Esophagus muscularis mucosa (tissue), 4 donors: Measurements from ENCODE around the gene CCNY. TPM values are rescaled to one million over a fixed set of nuclear protein-coding genes. Genes with fewer than 3 reads are reported as not detected.

ENCODE experiments used
- DNase-seq: peaks from one replicate; pipeline ENCODE4 v3.0.0-alpha.2; 2017; ENCODE audit errors: extremely low spot score
- H3K27ac ChIP-seq, 4 donors: fragments of 200-600 bp; sonication (generic); replicated peaks in 1 of 4; 1 replicate in 3 of 4; 2 replicates in 1 of 4; pipeline ENCODE4 v1.5.1; 2016 to 2019; ENCODE audit warnings: mild to moderate bottlenecking in 1 of 4
- H3K27me3 ChIP-seq, 4 donors: fragments of 200-600 bp; sonication (generic); one replicate each; pipeline versions ENCODE4 v1.5.1 to v1.6.0; 2016 to 2019
- H3K36me3 ChIP-seq, 4 donors: fragments of 200-600 bp; sonication (generic); one replicate each; pipeline ENCODE4 v1.5.1; 2016 to 2019
- H3K4me1 ChIP-seq, 4 donors: fragments of 200-600 bp; sonication (generic); one replicate each; pipeline ENCODE4 v1.5.1; 2016 to 2019
- H3K4me3 ChIP-seq, 4 donors: fragments of 200-600 bp; sonication (generic); 1 replicate in 2 of 4; 2 replicates in 2 of 4; pipeline ENCODE4 v1.5.1; 2016 to 2019; ENCODE audit warnings: mild to moderate bottlenecking in 4 of 4, moderate library complexity in 1 of 4
- H3K9me3 ChIP-seq, 4 donors: fragments of 200-600 bp; sonication (generic); 1 replicate in 3 of 4; 2 replicates in 1 of 4; pipeline ENCODE4 v1.5.1; 2016 to 2019
- CTCF ChIP-seq, 3 experiments: fragments of 200-600 bp in 2 of 3; fragments of 450-650 bp in 1 of 3; sonication (generic) in 2 of 3; IDR thresholded peaks; one replicate each; pipeline ENCODE4 v1.5.1; 2017 to 2019; ENCODE audit warnings: antibody characterized with exemption in 3 of 3, mild to moderate bottlenecking in 2 of 3, moderate library complexity in 1 of 3
- EP300 ChIP-seq: sonication (generic); formaldehyde crosslinking; IDR thresholded peaks from one replicate; pipeline ENCODE4 v1.6.1; 2017; ENCODE audit warnings: antibody characterized with exemption
- POLR2A ChIP-seq: fragments of 450-650 bp; IDR thresholded peaks from one replicate; pipeline ENCODE4 v1.6.1; 2017; ENCODE audit warnings: antibody characterized with exemption, moderate library complexity, mild to moderate bottlenecking, low read depth
- POLR2AphosphoS5 ChIP-seq, 2 donors: sonication (generic); formaldehyde crosslinking; IDR thresholded peaks; one replicate each; pipeline ENCODE4 v1.6.1; 2017; ENCODE audit warnings: antibody characterized with exemption in 2 of 2
- WGBS: methylation state at CpG from one replicate; pipeline ENCODE4 v1.1.5; 2018; 5-methylcytosine and 5-hydroxymethylcytosine counted together
- intact Hi-C: fragments of 100-400 bp; cut with DNase I; formaldehyde crosslinking; loops from one replicate; pipeline ENCODE4 v1.15.1; 2023
- total RNA-seq, 4 donors: library from RNA; depleted of rRNA; stranded (reverse); fragments of >200 nt; gene quantifications; one replicate each; pipeline versions ENCODE4 v1.1.0 to v1.2.1, GENCODE V29; 2016

Gene CCNY
- total RNA-seq, 4 donors from 2014 or later, result 36.6 to 53.5 (median 47.0) TPM

GRCh38 chr10:35345383-35345742 is 9.1 kb downstream of the CCNY start:
- 90% methylated on average over 5 of the region's 5 CpGs for WGBS
- Histone ChIP-seq H3K27me3 (no peaks in the 10 kb centered on the region), H3K27ac (no peak overlapping the region), H3K4me3 (no peak overlapping the region), H3K9me3 (no peaks in the 10 kb centered on the region), H3K36me3 (no peaks in the 10 kb centered on the region), H3K4me1 (peaks cover 67 to 80% (median 69%) of the 10 kb centered on the region in 4 donors)
- intact Hi-C loops, result no loop called here
- no peak for TF ChIP-seq POLR2A
- TF ChIP-seq POLR2AphosphoS5 (IDR thresholded peaks at IDR 0.05), result no peak
- TF ChIP-seq CTCF (IDR thresholded peaks at IDR 0.05), result no peak
- no peak for TF ChIP-seq EP300
- DNase-seq, result no peak

GRCh38 chr10:35346248-35346647 is 9.9 kb downstream of the CCNY start:
- Histone ChIP-seq H3K27ac (no peak overlapping the region), H3K27me3 (no peaks in the 10 kb centered on the region), H3K36me3 (no peaks in the 10 kb centered on the region), H3K4me3 (no peak overlapping the region), H3K9me3 (no peaks in the 10 kb centered on the region), H3K4me1 (peaks cover 67 to 78% (median 69%) of the 10 kb centered on the region in 4 donors)
- DNase-seq, result no peak
- TF ChIP-seq POLR2AphosphoS5 (IDR thresholded peaks at IDR 0.05), result no peak
- no peak for TF ChIP-seq POLR2A
- TF ChIP-seq CTCF (IDR thresholded peaks at IDR 0.05), result no peak
- no peak for TF ChIP-seq EP300
- intact Hi-C loops, result no loop called here

GRCh38 chr10:35347121-35347562 is 10.8 kb downstream of the CCNY start:
- intact Hi-C loops, result no loop called here
- H3K4me3 ChIP-seq, result no peak overlapping the region
- H3K9me3 ChIP-seq, result no peaks in the 10 kb centered on the region
- DNase-seq, result no peak
- no peaks in the 10 kb centered on the region for H3K36me3 ChIP-seq
- H3K27ac ChIP-seq, result no peak overlapping the region
- TF ChIP-seq CTCF (IDR thresholded peaks at IDR 0.05), result no peak
- TF ChIP-seq POLR2A, result no peak
- TF ChIP-seq POLR2AphosphoS5 (IDR thresholded peaks at IDR 0.05), result no peak
- no peak for TF ChIP-seq EP300
- no peaks in the 10 kb centered on the region for H3K27me3 ChIP-seq
- 28% methylated on average over 2 of the region's 2 CpGs for WGBS
- peaks cover 67 to 77% (median 70%) of the 10 kb centered on the region in 4 donors for H3K4me1 ChIP-seq

GRCh38 chr10:35347899-35348608 is 11.7 kb downstream of the CCNY start:
- Histone ChIP-seq H3K4me3 (no peak overlapping the region), H3K4me1 (peaks cover 75 to 77% (median 76%) of the 10 kb centered on the region in 4 donors), H3K27me3 (no peaks in the 10 kb centered on the region), H3K36me3 (no peaks in the 10 kb centered on the region), H3K9me3 (no peaks in the 10 kb centered on the region), H3K27ac (no peak overlapping the region)
- 56% methylated on average over 7 of the region's 13 CpGs for WGBS
- intact Hi-C loops, result no loop called here
- no peak for TF ChIP-seq CTCF (IDR thresholded peaks at IDR 0.05)
- TF ChIP-seq POLR2AphosphoS5 (IDR thresholded peaks at IDR 0.05), result no peak
- no peak for TF ChIP-seq POLR2A
- TF ChIP-seq EP300, result no peak
- no peak for DNase-seq
